ENCODE results near the gene MMP23B.

- TF ChIP-seq POLR2A (IDR thresholded peaks at IDR 0.05): no peak
- TF ChIP-seq POLR2AphosphoS5 (IDR thresholded peaks at IDR 0.05): no peak
Measured at GRCh38 chr1:1669468-1670440, 37.8 kb downstream of the MMP23B start.

Data from stomach (tissue), 4 donors.